Adrenal gland (tissue), 12 donors: ENCODE measurements around the gene HOXC6. TPM values are rescaled to one million over a fixed set of nuclear protein-coding genes. Genes with fewer than 3 reads are reported as not detected.

Experiments used
- DNase-seq, 7 donors: peaks; one replicate each; pipeline ENCODE4 v3.0.0-alpha.2; 2019 to 2020
- H3K27ac ChIP-seq, 5 donors: fragments of 200-600 bp; sonication (generic) in 4 of 5; 1 replicate in 3 of 5; 2 replicates in 2 of 5; pipeline versions ENCODE4 v1.5.1 to v1.8.0; 2016 to 2020; ENCODE audit warnings: mild to moderate bottlenecking in 1 of 5
- H3K27me3 ChIP-seq: fragments of 200-600 bp; 2 replicates; pipeline ENCODE4 v1.8.0; 2021
- H3K36me3 ChIP-seq, 2 donors: fragments of 200-600 bp; replicated peaks in 1 of 2; 1 replicate in 1 of 2; 2 replicates in 1 of 2; pipeline versions ENCODE4 v1.5.1 to v1.8.0; 2018 to 2022
- H3K4me1 ChIP-seq, 2 donors: fragments of 200-600 bp; replicated peaks in 1 of 2; 1 replicate in 1 of 2; 2 replicates in 1 of 2; pipeline versions ENCODE4 v1.5.1 to v1.8.0; 2018 to 2021
- H3K4me3 ChIP-seq, 4 donors: fragments of 200-600 bp; sonication (generic) in 3 of 4; one replicate each; pipeline ENCODE4 v1.5.1; 2016 to 2018
- H3K9me3 ChIP-seq, 3 donors: fragments of 200-600 bp; sonication (generic) in 1 of 3; replicated peaks in 1 of 3; 1 replicate in 2 of 3; 2 replicates in 1 of 3; pipeline versions ENCODE4 v1.5.1 to v1.8.0; 2016 to 2021
- CTCF ChIP-seq, 6 experiments: fragments of 450-650 bp in 4 of 6; fragments of 200-600 bp in 2 of 6; sonication (generic) in 1 of 6; IDR thresholded peaks; 1 replicate in 5 of 6; 2 replicates in 1 of 6; pipeline versions ENCODE4 v1.5.1 to v1.8.0; 2016 to 2021; ENCODE audit warnings: antibody characterized with exemption in 6 of 6, mild to moderate bottlenecking in 2 of 6, moderate library complexity in 1 of 6
- POLR2A ChIP-seq, 2 donors: fragments of 450-650 bp; IDR thresholded peaks; one replicate each; pipeline ENCODE4 v1.6.1; 2017; ENCODE audit warnings: antibody characterized with exemption in 2 of 2, mild to moderate bottlenecking in 2 of 2, moderate library complexity in 1 of 2
- WGBS, 4 donors: extraction: QIAGEN DNeasy Blood & Tissue Kit in 2 of 4; methylation state at CpG; one replicate each; pipeline versions ENCODE4 v1.1.5 to v1.1.7; 2013 to 2017; 5-methylcytosine and 5-hydroxymethylcytosine counted together
- intact Hi-C, 2 donors: fragments of 100-400 bp; cut with DNase I; formaldehyde crosslinking; loops; one replicate each; pipeline versions ENCODE4 v1.14.1 to v1.15.0; 2022 to 2023
- polyA plus RNA-seq, 3 donors: library from polyadenylated mRNA; stranded (reverse); fragments of 200-250 nt in 2 of 3; fragments of 350-450 nt in 1 of 3; fragmentation: Illumina TruSeq in 1 of 3; extraction: RNeasy Lipid Tissue Mini Kit (QIAGEN cat#74804) in 1 of 3; gene quantifications; one replicate each; pipeline ENCODE4 v1.2.3, GENCODE V29; 2013 to 2014
- total RNA-seq, 9 donors: library from RNA; depleted of rRNA in 4 of 9; stranded (reverse); fragments of >200 nt in 4 of 9; fragments of 120-200 nt in 1 of 9; fragmentation: NEBNext Ultra II Directional in 1 of 9; extraction: Animal tissue kit (Norgen Biotek cat#: 25700) in 1 of 9; gene quantifications; one replicate each; pipeline versions ENCODE4 v1.1.0 to v1.2.4, GENCODE V29; 2013 to 2023
- donor health status: healthy with polysubstance abuse.
- donor health status: Bipolar disorder and iron deficiency.
- donor health status: DM: yes; HTN: yes; CAD: no.
- donor health status: DM: no; HTN: no; CAD: no.
- donor health status: DM: no; HTN: no; CAD: no.
- donor health status: DM: yes; HTN: yes; CAD: no.

The HOXC6 gene
- total and polyA plus RNA-seq, 12 donors, result 1.5 to 23.1 (median 13.2) TPM

GRCh38 chr12:54055552-54055951 lies 27.3 kb downstream of the HOXC6 start:
- H3K4me1 ChIP-seq, result peaks cover 0 to 13% of the 10 kb centered on the region in 2 donors
- no peaks in the 10 kb centered on the region for H3K36me3 ChIP-seq
- no peaks in the 10 kb centered on the region for H3K9me3 ChIP-seq
- H3K27me3 ChIP-seq, result no peaks in the 10 kb centered on the region
- WGBS, 4 donors, result 72 to 83% (median 79%) methylated on average over 2 of the region's 2 CpGs
- no peak overlapping the region for H3K27ac ChIP-seq
- H3K4me3 ChIP-seq, result peak overlapping the region in 1 of 4 donors; percentile 3
- intact Hi-C loops, result no loop called here
- no peak for DNase-seq
- TF ChIP-seq POLR2A (IDR thresholded peaks at IDR 0.05), result no peak
- no peak for TF ChIP-seq CTCF (IDR thresholded peaks at IDR 0.05)

DNA sequence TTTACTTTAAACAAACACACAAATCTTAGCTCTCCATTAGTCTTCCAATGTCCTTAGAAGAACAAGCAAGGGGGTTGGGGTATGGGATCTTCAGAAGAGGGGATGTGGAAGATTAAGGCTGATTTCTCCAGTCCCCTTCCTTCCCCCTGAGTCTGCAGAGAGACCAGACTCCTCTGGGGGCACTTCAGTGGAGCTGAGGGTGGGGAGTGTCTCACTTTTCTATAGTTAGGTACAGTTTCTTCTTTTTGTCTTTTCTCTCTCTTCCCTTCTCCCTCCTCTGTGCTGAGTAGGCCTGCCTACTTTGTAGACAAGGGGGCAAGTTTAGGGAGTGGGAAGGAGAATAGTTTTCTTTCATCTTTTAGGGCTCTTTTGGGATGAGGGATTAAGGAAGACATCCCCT lies 27.9 kb downstream of the HOXC6 start:
- intact Hi-C loops, result no loop called here
- peaks cover 0 to 13% of the 10 kb centered on the region in 2 donors for H3K4me1 ChIP-seq
- DNase-seq, result no peak
- no peaks in the 10 kb centered on the region for H3K9me3 ChIP-seq
- TF ChIP-seq CTCF (IDR thresholded peaks at IDR 0.05) (no peak), POLR2A (IDR thresholded peaks at IDR 0.05) (no peak)
- H3K36me3 ChIP-seq, result no peaks in the 10 kb centered on the region
- H3K27ac ChIP-seq, result no peak overlapping the region
- H3K27me3 ChIP-seq, result no peaks in the 10 kb centered on the region
- H3K4me3 ChIP-seq, result no peak overlapping the region

- H3K27me3 ChIP-seq, result no peaks in the 10 kb centered on the region
- H3K27ac ChIP-seq, result peak overlapping the region in 1 of 5 donors; percentile 15
- no peak for TF ChIP-seq CTCF (IDR thresholded peaks at IDR 0.05)
- TF ChIP-seq POLR2A (IDR thresholded peaks at IDR 0.05), result no peak
- H3K9me3 ChIP-seq, result no peaks in the 10 kb centered on the region
- intact Hi-C loops, result no loop called here
- 71 to 77% (median 75%) methylated on average over 14 of the region's 14 CpGs for WGBS, 4 donors
- DNase-seq, result no peak
- no peaks in the 10 kb centered on the region for H3K36me3 ChIP-seq
- H3K4me1 ChIP-seq, result peaks cover 0 to 2% of the 10 kb centered on the region in 2 donors
- no peak overlapping the region for H3K4me3 ChIP-seq
These were observed 30.0 kb downstream of the HOXC6 start for GRCh38 chr12:54058128-54058768.

DNA sequence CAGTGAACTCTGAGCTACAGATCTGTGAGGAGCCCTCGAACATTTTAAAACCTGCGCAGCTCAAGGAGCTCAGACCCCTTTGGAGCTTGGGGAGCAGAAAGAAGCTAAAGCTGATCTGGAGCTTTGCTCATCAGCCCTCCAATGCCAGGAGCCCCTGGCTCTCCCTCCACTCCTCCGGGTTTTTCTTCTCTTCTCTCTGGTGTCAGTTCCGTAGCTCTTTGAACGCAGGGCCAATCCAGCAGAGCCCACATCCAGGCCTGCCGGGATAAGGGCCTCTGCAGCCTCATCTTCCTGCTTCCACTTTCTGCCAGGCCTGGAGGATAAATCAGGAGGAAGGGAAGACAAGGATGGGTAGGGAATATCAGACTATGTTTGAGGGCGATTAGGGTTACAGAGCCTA lies 31.4 kb downstream of the HOXC6 start:
- Histone ChIP-seq H3K4me1 (no peaks in the 10 kb centered on the region), H3K36me3 (no peaks in the 10 kb centered on the region), H3K4me3 (no peak overlapping the region), H3K27me3 (no peaks in the 10 kb centered on the region), H3K9me3 (no peaks in the 10 kb centered on the region), H3K27ac (peak overlapping the region in 2 of 5 donors; percentile 2 to 43)
- intact Hi-C loops, result no loop called here
- DNase-seq, result no peak
- WGBS, 4 donors, result 46 to 58% (median 57%) methylated on average over 7 of the region's 7 CpGs
- TF ChIP-seq CTCF (IDR thresholded peaks at IDR 0.05), result no peak
- TF ChIP-seq POLR2A (IDR thresholded peaks at IDR 0.05), result no peak
